Placental epithelial cell (primary cell): Measurements from ENCODE around the gene KRTAP9-6. TPM values are rescaled to one million over a fixed set of nuclear protein-coding genes. Genes with fewer than 3 reads are reported as not detected.

Experiments used
- small RNA-seq: library from RNA; depleted of rRNA; stranded (forward); fragments of <200 nt; gene quantifications from one replicate; pipeline ENCODE3, GENCODE V24; 2012
- total RNA-seq: library from RNA; depleted of rRNA; stranded (reverse); fragments of >200 nt; gene quantifications from 2 replicates; pipeline ENCODE4 v1.2.3, GENCODE V29; 2012

The KRTAP9-6 gene, protein sequence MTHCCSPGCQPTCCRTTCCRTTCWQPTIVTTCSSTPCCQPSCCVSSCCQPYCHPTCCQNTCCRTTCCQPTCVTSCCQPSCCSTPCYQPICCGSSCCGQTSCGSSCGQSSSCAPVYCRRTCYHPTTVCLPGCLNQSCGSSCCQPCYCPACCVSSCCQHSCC
- not detected in 2 replicates for total RNA-seq

DNA sequence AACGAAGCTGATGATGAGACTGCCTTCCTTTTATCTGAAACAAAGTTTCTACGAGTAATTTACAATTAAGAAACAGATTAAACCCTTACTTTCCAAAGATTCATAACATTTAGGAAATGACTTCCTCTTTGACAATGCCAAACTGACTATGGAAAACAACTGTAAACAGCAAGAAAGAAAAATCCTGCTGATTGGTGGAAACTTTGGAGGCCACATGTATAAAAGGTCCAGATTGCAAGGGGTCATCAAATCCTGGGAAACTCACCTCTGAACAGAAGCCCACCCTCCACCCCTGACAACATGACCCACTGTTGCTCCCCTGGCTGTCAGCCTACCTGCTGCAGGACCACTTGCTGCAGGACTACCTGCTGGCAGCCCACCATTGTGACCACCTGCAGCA is at the start of gene KRTAP9-6:
Gene KRTAP9-6 (plus strand): TSS at position 301 of the 400 bp plus-strand sequence. CDS start 0 bp downstream, at position 301.

DNA sequence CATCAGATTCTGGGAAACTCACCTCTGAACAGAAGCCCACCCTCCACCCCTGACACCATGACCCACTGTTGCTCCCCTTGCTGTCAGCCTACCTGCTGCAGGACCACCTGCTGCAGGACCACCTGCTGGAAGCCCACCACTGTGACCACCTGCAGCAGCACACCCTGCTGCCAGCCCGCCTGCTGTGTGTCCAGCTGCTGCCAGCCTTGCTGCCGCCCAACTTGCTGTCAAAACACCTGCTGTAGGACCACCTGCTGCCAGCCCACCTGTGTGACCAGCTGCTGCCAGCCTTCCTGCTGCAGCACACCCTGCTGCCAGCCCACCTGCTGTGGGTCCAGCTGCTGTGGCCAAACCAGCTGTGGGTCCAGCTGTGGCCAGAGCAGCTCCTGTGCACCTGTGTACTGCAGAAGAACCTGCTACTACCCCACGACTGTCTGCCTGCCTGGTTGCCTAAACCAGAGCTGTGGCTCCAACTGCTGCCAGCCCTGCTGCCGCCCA is 38.5 kb upstream of the KRTAP9-6 start, which contains the start of gene KRTAP9-2:
Gene KRTAP9-2 (plus strand): TSS at position 51 of the 498 bp plus-strand sequence. CDS start 7 bp downstream, at position 58.

DNA sequence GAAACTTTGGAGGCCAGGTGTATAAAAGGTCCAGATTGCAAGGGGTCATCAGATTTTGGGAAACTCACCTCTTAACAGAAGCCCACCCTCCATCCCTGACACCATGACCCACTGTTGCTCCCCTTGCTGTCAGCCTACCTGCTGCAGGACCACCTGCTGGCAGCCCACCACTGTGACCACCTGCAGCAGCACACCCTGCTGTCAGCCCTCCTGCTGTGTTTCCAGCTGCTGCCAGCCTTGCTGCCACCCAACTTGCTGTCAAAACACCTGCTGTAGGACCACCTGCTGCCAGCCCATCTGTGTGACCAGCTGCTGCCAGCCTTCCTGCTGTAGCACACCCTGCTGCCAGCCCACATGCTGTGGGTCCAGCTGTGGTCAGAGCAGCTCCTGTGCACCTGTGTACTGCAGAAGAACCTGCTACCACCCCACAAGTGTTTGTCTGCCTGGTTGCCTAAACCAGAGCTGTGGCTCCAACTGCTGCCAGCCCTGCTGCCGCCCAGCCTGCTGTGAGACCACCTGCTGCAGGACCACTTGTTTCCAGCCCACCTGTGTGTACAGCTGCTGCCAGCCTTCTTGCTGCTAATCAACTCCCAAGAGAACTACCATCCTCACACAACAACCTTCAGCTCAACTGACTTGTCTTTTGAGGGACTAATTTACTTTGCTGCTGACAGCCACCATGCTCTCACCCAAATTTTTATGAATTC is 32.6 kb upstream of the KRTAP9-6 start, which contains the start of gene KRTAP9-3:
Gene KRTAP9-3 (plus strand): TSS at position 51 of the 707 bp plus-strand sequence. CDS start 53 bp downstream, at position 104.

DNA sequence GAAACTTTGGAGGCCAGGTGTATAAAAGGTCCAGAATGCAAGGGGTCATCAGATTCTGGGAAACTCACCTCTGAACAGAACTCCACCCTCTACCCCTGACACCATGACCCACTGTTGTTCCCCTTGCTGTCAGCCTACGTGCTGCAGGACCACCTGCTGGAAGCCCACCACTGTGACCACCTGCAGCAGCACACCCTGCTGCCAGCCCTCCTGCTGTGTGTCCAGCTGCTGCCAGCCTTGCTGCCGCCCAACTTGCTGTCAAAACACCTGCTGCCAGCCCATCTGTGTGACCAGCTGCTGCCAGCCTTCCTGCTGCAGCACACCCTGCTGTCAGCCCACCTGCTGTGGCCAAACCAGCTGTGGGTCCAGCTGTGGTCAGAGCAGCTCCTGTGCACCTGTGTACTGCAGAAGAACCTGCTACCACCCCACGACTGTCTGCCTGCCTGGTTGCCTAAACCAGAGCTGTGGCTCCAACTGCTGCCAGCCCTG is 27.2 kb upstream of the KRTAP9-6 start, which contains the start of gene KRTAP9-8:
Gene KRTAP9-8 (plus strand): TSS at position 51 of the 489 bp plus-strand sequence. CDS start 53 bp downstream, at position 104.

DNA sequence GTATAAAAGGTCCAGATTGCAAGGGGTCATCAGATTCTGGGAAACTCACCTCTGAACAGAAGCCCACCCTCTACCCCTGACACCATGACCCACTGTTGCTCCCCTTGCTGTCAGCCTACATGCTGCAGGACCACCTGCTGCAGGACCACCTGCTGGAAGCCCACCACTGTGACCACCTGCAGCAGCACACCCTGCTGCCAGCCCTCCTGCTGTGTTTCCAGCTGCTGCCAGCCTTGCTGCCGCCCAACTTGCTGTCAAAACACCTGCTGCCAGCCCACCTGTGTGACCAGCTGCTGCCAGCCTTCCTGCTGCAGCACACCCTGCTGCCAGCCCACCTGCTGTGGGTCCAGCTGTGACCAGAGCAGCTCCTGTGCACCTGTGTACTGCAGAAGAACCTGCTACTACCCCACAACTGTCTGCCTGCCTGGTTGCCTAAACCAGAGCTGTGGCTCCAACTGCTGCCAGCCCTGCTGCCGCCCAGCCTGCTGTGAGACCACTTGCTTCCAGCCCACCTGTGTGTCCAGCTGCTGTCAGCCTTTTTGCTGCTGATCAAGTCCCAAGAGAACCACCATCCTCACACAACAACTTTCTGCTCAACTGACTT is 15.4 kb upstream of the KRTAP9-6 start, which contains the start of gene KRTAP9-4:
Gene KRTAP9-4 (plus strand): TSS at position 51 of the 604 bp plus-strand sequence. CDS start 34 bp downstream, at position 85.

DNA sequence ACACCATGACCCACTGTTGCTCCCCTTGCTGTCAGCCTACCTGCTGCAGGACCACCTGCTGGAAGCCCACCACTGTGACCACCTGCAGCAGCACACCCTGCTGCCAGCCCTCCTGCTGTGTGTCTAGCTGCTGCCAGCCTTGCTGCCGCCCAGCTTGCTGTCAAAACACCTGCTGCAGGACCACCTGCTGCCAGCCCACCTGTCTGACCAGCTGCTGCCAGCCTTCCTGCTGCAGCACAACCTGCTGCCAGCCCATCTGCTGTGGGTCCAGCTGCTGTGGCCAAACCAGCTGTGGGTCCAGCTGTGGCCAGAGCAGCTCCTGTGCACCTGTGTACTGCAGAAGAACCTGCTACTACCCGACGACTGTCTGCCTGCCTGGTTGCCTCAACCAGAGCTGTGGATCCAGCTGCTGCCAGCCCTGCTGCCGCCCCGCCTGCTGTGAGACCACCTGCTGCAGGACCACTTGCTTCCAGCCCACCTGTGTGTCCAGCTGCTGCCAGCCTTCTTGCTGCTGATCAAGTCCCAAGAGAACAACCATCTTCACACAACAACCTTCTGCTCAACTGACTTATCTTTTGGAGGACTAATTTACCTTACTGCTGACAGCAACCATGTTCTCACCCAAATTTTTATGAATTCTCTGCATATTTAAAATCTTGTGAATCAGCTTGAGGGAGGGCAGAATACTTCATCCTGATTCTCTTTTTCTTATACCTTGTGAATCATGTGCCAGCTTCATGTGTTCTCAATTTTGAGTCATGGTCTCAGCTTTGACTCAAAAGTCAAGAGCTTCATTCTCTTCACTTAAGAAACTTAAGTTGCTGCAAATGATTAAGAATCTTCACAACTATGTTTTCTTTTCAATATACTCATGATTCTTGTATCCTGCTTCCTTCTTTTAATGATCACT is 9.5 kb upstream of the KRTAP9-6 start, which contains the start of gene KRTAP9-9:
Gene KRTAP9-9 (plus strand): TSS at position 4 of the 910 bp plus-strand sequence.

DNA sequence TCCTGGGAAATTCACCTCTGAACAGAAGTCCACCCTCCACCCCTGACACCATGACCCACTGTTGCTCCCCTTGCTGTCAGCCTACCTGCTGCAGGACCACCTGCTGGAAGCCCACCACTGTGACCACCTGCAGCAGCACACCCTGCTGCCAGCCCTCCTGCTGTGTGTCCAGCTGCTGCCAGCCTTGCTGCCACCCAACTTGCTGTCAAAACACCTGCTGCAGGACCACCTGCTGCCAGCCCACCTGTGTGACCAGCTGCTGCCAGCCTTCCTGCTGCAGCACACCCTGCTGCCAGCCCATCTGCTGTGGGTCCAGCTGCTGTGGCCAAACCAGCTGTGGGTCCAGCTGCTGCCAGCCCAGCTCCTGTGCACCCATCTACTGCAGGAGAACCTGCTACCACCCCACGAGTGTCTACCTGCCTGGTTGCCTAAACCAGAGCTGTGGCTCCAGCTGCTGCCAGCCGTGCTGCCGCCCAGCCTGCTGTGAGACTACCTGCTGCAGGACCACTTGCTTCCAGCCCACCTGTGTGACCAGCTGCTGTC is 10.5 kb downstream of the KRTAP9-6 start, which contains the start of gene KRTAP9-7:
Gene KRTAP9-7 (plus strand): TSS at position 51 of the 543 bp plus-strand sequence. CDS start 0 bp downstream, at position 51.

DNA sequence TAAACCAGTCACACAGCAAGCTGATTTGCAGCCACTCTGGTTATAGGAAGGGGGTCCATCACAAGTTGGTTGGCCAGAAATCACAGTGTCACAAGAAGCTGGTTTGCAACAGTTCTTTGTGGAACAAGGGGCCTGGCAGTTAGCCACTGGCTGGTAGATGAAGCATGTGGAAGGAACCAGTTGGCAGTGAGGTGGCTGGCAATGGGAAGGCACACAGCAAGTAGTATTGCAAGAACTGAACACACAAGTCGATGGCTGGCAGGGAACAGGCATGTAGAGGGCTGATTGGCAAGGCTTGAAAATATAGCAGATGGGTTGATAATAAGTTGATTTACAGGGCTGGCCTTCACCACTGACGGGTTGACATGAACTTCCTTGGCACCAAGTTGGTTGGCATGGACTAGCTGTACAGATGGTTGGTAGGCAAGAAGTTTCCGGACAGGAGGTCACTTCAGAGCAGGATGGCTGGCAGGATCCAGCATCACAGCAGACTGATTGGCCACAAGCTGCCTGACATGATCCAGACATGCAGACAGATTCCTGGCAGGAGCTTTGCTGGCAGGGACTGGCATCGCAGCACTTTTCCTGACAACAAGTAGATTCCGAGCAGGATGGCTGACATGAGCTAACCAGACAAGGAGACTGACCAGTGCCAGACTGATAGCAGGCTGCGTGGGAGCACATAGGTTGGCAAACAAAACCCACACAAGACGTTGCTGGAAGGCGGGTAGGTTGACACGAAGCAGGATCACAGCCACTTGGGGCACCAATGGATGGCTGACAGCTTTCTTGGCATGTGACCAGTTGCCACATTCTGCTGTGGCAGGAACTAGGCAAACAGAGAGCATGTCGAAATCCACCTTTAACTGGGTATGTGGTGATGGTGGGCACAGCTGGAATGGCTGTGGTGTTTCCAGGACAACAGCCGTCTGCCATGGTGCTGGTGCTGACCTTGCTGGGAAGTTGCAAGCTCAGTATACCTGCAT is 37.0 kb downstream of the KRTAP9-6 start, which contains the start of gene KRTAP29-1:
Gene KRTAP29-1 (minus strand): TSS at position 936 of the 986 bp plus-strand sequence. CDS start 0 bp downstream, at position 936.

DNA sequence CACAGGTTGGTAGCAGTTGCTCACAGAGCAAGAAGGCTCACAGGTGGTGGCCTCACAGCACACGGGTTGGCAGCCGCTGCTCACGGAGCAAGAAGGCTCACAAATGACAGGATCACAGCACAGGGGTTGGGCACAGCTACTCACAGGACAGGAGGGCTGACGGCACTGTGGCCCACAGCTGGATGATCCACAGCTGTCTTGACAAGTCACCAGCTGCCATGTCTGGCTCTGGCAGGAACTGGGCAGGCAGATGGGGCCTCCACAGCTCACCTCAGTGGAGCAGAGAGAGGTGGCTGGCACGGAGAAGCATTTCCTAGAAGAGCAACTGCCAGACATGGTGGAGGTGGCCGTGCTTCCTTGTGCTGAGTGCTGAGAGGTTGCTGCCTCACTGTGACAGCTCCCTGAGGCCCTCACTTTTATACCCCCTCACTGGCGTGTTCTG is 43.8 kb downstream of the KRTAP9-6 start, which contains the start of gene KRTAP16-1:
Gene KRTAP16-1 (minus strand): TSS at position 392 of the 442 bp plus-strand sequence. CDS start 56 bp downstream, at position 336.

DNA sequence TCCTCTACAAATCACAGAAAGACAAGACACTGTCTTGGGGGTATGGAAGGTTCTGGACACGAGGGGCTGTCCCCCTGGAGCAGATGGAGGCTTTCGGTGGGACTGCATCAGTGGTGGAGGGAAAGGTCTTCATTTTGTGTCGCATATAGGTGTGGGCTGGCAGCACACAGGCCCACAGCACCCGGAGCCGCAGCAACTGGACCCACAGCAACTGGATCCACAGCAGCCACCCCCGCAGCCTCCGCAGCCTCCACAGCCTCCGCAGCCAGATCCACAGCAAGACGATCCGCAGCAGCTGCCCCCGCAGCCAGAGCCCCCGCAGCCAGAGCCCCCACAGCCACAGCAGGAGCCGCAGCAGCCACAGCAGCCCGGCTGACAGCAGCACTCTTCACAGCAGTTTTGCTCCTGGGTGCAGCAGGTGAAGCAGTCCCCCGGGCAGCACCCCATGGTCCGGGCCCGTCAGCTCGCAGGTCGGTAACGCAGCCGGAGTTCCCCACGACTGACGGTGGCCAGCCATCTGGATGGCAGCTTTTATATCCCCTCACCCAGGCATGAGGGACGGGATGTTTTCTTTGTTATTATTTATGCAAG is 50.1 kb downstream of the KRTAP9-6 start, which contains the start of gene KRTAP17-1:
Gene KRTAP17-1 (minus strand): TSS at position 507 of the 591 bp plus-strand sequence. CDS start 60 bp downstream, at position 447.

Small RNAs within 50 kb of the gene (small RNA-seq; reads per million reads assigned to genes)
- not detected for gene KRTAP9-10P

Other genes starting within 250 kb of the KRTAP9-6 start
- not detected in 2 replicates for gene KRTAP1-5, start 238.2 kb upstream of the KRTAP9-6 start, total RNA-seq
- gene KRTAP1-4, start 235.2 kb upstream of the KRTAP9-6 start, total RNA-seq = not detected in 2 replicates
- gene KRTAP1-3, start 230.5 kb upstream of the KRTAP9-6 start, total RNA-seq = not detected in 2 replicates
- gene KRTAP1-1, start 223.9 kb upstream of the KRTAP9-6 start, total RNA-seq = not detected in 2 replicates
- gene KRTAP2-1, start 218.1 kb upstream of the KRTAP9-6 start, total RNA-seq = not detected in 2 replicates
- gene KRTAP2-2, start 210.1 kb upstream of the KRTAP9-6 start, total RNA-seq = not detected in 2 replicates
- 2.3 TPM in 1 of 2 replicates, not detected in the other for gene KRTAP2-3, start 205.3 kb upstream of the KRTAP9-6 start, total RNA-seq
- not detected in 2 replicates for gene KRTAP2-4, start 199.5 kb upstream of the KRTAP9-6 start, total RNA-seq
- gene KRTAP4-7, start 181.2 kb upstream of the KRTAP9-6 start, total RNA-seq = not detected in 2 replicates
- gene KRTAP4-8, start 167.2 kb upstream of the KRTAP9-6 start, total RNA-seq = not detected in 2 replicates
- gene KRTAP4-16, start 163.2 kb upstream of the KRTAP9-6 start, total RNA-seq = not detected in 2 replicates
- not detected in 2 replicates for gene KRTAP4-9, start 160.0 kb upstream of the KRTAP9-6 start, total RNA-seq
- not detected in 2 replicates for gene KRTAP4-11, start 147.0 kb upstream of the KRTAP9-6 start, total RNA-seq
- not detected in 2 replicates for gene KRTAP4-12, start 141.2 kb upstream of the KRTAP9-6 start, total RNA-seq
- gene KRTAP4-6, start 124.8 kb upstream of the KRTAP9-6 start, total RNA-seq = not detected in 2 replicates
- gene KRTAP4-5, start 115.6 kb upstream of the KRTAP9-6 start, total RNA-seq = not detected in 2 replicates
- not detected in 2 replicates for gene KRTAP4-4, start 104.6 kb upstream of the KRTAP9-6 start, total RNA-seq
- gene KRTAP4-3, start 97.2 kb upstream of the KRTAP9-6 start, total RNA-seq = not detected in 2 replicates
- not detected in 2 replicates for gene KRTAP4-2, start 87.2 kb upstream of the KRTAP9-6 start, total RNA-seq
- gene KRTAP4-1, start 80.5 kb upstream of the KRTAP9-6 start, total RNA-seq = not detected in 2 replicates
- not detected in 2 replicates for gene KRTAP9-1, start 75.5 kb upstream of the KRTAP9-6 start, total RNA-seq
- not detected in 2 replicates for gene KRTAP9-2, start 38.7 kb upstream of the KRTAP9-6 start, total RNA-seq
- gene KRTAP9-3, start 32.9 kb upstream of the KRTAP9-6 start, total RNA-seq = not detected in 2 replicates
- not detected in 2 replicates for gene KRTAP9-8, start 27.4 kb upstream of the KRTAP9-6 start, total RNA-seq
- not detected in 2 replicates for gene KRTAP9-4, start 15.7 kb upstream of the KRTAP9-6 start, total RNA-seq
- gene KRTAP9-9, start 10.0 kb upstream of the KRTAP9-6 start, total RNA-seq = not detected in 2 replicates
- gene KRTAP9-7, start 10.3 kb downstream of the KRTAP9-6 start, total RNA-seq = not detected in 2 replicates
- not detected in 2 replicates for gene KRTAP29-1, start 37.5 kb downstream of the KRTAP9-6 start, total RNA-seq
- not detected in 2 replicates for gene KRTAP16-1, start 43.9 kb downstream of the KRTAP9-6 start, total RNA-seq
- gene KRTAP17-1, start 50.3 kb downstream of the KRTAP9-6 start, total RNA-seq = not detected in 2 replicates
- gene KRT33A, start 85.5 kb downstream of the KRTAP9-6 start, total RNA-seq = not detected in 2 replicates
- 0.33 TPM in 1 of 2 replicates, not detected in the other for gene KRT33B, start 104.4 kb downstream of the KRTAP9-6 start, total RNA-seq
- gene KRT34, start 116.9 kb downstream of the KRTAP9-6 start, total RNA-seq = 0.39 and 9.7 TPM in 2 replicates
- not detected in 2 replicates for gene KRT31, start 132.2 kb downstream of the KRTAP9-6 start, total RNA-seq
- not detected in 2 replicates for gene KRT37, start 159.2 kb downstream of the KRTAP9-6 start, total RNA-seq
- gene KRT38, start 175.6 kb downstream of the KRTAP9-6 start, total RNA-seq = not detected in 2 replicates
- gene KRT32, start 202.0 kb downstream of the KRTAP9-6 start, total RNA-seq = not detected in 2 replicates
- not detected in 2 replicates for gene KRT35, start 215.8 kb downstream of the KRTAP9-6 start, total RNA-seq
- not detected in 2 replicates for gene KRT36, start 224.5 kb downstream of the KRTAP9-6 start, total RNA-seq
- gene KRT13, start 240.2 kb downstream of the KRTAP9-6 start, total RNA-seq = under 0.01 and 2.5 TPM in 2 replicates